HG03442 (cell line): Measurements from ENCODE around the gene AKT3.
"Not testable (repeated sequence)": the region's sequence is repeated elsewhere in the genome, so short reads cannot be mapped to it uniquely, and the experiment has no call there.

ENCODE experiments used
- ATAC-seq: cut with Tn5 transposase; IDR thresholded peaks from one replicate; pipeline ENCODE4 v1.9.1; 2021; ENCODE audit warnings: mild to moderate bottlenecking, moderate library complexity; ENCODE audit not compliant: unreplicated experiment

AKT3 gene

DNA sequence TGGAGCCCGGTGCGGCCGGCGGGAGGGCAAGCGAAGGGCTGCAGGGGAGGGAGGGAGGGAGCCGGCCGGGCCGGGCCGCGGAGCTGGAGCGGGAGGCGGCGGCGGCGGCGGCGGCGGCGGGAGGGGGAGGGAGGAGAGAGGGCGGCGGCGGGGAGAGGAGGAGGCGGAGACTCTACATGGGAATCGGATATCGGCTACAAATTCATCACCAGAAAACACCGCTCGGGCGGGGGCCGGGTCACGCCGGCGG, at the start of gene AKT3:
Gene AKT3, minus strand, starts transcription at position 42 of the 250 bp plus-strand sequence. CDS start 7,073 bp downstream, outside the sequence.
- ATAC-seq = peak; percentile 63

DNA sequence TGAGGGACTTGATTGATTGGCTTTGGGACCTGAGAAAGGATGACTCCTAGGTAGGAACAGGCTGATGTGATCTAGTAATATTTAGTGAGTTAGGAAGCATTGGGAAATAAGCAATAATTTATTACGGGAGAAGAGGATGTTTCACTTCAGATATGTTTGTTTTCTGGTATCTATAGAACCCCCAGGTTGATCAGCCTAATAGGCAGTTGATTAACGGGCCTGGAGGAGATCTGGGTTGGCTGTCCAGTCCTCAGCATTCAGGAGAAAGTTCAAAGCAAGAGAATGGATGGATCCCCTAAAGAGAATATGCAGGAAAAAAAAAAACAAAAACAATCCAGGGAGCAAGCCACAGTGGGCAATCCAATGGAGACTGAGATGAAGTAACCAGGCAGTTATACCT, 48.2 kb upstream of the AKT3 start:
- ATAC-seq = no peak

DNA sequence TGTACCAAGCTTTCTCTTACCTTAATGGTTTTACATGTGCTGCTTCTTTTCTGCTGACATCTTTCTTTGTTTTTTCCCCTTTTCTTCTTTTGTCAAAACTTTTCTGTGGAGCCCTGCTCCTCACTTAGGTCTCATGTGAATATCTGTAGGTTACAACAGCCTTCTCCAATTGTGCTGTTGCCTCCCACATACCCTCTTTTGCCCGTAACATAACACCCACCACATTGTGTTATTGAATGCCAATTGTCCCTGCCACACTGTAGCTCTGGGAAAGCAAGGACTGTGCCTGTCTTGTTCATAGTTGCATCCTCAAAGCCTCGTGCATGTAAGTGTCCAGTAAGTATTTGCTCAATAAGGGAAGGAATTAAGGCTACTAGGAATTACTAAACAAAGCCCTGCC, 46.3 kb upstream of the AKT3 start:
- ATAC-seq = no peak

GRCh38 chr1:243892456-243892855, 42.4 kb upstream of the AKT3 start:
- ATAC-seq = no peak

GRCh38 chr1:243890576-243890975, 40.5 kb upstream of the AKT3 start:
- no peak for ATAC-seq

GRCh38 chr1:243885806-243886205, 35.8 kb upstream of the AKT3 start:
- ATAC-seq = no peak

DNA sequence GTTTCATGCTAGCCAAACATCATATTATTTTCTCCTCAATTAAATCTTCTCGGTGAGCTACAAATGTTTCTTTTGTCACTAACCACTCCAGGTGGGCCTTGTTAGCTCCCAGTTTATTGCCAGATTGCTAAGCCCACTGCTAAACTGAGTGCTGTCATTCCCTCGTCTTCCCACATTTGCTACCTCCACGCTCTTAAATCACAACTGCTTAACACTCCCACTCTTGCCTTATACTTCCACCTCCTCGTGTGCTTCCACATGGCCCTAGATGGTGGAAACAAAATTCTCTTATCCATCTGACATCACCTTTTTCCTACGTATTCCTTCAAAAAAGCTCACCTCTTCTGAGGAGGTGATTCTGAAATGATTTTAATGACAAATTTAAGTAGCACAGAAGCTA, 34.6 kb upstream of the AKT3 start:
- no peak for ATAC-seq

DNA sequence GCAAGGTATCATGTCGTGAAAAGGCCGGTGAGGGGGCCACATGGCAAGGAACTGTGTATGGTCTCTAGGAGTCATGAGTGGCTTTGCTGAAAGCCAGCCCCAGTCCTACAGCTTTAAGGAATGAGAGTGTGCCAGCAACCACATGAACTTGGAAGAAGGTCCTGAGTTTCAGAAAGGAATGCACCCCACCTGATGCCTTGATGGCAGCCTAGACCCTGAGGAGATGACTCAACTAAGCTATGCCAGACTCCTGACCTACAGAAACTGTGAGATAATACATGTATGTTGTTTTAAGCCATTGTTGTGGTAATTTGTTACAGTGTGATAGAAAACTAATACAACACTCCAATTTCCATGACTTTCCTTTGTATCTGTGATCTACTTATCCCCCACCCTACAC, 33.5 kb upstream of the AKT3 start:
- no peak for ATAC-seq

DNA sequence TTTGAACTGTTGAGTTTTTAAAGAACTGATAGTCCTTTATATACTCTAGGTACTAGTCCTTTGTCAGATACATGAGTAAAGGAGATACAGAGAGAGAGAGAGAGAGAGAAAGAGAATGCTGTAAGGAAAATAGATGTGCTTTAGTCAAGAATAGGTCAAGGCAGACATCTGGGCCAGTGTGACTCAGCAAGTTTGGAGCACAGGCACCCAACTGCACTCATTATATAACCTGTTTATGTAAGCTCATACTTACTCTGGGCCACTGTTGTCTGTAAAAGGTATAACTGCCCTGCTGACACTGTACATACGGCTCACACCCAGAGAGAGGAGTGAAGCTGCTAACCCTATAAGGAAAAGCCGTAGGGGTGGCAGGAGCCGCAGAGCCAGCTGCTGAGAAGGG, 32.2 kb upstream of the AKT3 start:
- ATAC-seq = no peak

DNA sequence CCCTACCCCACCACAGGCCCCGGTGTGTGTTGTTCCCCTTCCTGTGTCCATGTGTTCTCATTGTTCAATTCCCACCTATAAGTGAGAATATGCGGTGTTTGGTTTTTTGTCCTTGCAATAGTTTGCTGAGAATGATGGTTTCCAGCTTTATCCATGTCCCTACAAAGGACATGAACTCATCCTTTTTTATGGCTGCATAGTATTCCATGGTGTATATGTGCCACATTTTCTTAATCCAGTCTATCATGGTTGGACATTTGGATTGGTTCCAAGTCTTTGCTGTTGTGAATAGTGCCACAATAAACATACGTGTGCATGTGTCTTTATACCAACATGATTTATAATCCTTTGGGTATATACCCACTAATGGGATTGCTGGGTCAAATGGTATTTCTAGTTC, 27.0 kb upstream of the AKT3 start:
- not testable (repeated sequence) for ATAC-seq

- ATAC-seq = no peak
Measured at GRCh38 chr1:243855616-243856318, 5.7 kb upstream of the AKT3 start.

DNA sequence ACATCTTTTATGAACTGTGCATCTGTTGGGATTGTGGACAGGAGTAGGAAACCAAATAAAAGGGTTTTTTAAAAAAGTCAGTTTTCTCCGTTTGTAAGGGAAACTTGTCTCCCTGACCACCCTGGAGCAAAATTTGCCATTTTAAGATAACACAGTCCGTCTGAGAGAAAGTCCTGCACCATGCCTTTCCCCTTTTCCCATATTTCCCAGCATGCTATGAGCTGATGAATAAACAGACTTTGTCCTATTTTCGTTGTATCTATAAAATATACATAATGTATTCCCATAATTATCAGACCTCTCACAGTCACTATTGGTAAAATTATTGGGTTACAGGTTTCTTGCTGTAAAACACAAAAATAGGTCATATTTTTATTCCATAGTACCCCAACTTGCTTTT, 1.7 kb upstream of the AKT3 start:
- no peak for ATAC-seq

DNA sequence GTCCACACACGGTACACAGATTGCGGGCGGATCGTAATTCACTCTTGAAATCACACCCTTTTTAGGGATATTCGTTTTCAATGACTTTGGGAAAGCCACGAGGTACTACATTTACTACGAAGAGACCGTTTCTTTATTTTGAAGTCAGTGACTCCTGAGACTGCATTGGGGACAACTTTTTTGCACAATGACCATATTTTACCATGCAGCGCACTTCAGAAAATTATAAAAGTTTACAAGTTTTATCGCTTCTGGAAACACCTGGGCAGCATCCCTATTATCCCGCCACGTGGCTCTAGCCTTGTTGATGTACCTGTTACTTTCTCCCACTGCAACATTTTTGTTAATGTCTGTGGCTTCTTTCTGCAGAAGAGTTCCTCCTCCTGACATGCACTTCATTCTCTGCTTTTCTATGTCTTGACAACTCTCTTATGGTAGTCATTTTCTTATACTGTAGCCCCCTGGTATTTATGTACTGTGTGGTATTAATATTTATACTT, 1.3 kb upstream of the AKT3 start:
- no peak for ATAC-seq

DNA sequence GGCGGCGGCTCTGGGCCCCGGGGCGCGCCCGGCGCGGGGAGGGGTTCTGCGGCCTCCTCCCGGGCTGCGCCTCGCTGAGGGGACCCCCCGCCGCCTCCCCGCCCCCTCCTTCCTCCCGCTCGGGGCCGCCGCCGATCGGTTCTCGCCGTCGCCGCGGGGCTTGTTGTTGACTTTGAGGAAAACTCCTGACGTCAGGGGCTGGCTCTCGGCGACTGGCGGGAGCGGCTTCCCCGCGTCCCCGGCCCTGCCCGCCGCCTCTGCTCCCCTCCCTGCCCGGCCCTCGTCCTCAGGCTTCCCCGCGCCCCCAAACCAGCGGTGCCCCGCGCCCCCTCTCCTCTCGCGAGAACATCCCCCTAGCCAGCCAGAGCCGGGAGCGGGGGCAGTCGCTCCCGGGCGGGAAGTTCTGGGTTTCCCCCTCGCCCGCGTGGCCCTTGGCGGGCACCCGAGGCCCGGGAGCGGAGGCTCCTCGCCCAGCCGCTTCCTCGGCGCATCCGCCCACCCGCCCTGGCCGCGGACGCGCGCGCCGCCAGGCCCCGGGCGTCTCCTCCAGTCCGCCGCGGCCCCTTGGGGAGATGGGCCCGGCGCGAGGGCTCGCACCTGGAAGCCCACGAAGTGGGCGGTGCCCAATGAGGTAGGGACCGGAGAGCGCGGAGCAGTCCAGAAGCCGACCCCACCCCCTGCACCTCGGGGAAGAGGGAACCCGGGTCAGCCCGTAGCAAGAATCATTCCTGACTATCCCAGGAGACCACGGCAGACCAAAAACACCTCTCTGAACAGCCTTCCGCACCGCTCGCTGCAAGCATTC, 611 bp upstream of the AKT3 start:
- peak; percentile 37 for ATAC-seq

DNA sequence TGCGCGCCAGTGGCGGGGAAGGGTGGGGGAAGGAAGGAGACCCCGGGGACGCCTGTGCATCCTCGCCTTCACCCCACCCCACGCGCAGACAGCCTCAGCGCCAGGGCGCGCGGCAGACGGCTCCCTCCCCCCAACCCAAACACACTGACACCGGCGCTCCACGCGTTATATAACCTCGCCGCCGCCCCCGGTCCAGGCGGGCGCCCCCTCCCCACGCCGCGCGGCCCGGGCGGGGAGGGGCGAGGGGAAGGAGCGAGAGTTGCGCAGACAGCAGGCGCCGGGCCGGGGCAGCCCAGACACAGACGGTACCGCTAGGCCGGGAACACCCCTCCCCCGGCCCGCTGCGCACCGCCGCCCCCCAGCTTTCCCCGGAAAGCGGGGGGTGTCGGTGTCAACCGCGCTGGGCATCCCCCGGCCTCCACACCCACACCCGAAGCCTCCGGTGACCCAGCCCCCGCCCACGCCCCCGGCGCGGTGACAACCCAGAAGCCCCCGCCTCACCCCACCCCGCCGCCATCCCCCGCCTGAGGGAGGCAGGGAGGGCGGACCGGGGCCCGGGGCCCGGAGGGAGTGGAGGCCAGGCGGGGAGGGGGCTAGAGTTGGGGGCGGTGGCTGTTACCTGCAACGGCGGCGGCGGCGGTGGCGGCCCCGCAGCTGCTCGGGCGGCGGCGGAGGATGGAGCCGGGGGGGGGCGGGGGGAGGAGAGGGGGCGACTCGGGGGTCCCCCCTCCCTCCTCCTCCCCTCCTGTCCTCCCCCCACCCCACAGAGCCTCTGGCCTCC, 432 bp downstream of the AKT3 start:
- ATAC-seq = peak; percentile 14

GRCh38 chr1:243848858-243849420, 1.1 kb downstream of the AKT3 start:
- ATAC-seq = no peak

DNA sequence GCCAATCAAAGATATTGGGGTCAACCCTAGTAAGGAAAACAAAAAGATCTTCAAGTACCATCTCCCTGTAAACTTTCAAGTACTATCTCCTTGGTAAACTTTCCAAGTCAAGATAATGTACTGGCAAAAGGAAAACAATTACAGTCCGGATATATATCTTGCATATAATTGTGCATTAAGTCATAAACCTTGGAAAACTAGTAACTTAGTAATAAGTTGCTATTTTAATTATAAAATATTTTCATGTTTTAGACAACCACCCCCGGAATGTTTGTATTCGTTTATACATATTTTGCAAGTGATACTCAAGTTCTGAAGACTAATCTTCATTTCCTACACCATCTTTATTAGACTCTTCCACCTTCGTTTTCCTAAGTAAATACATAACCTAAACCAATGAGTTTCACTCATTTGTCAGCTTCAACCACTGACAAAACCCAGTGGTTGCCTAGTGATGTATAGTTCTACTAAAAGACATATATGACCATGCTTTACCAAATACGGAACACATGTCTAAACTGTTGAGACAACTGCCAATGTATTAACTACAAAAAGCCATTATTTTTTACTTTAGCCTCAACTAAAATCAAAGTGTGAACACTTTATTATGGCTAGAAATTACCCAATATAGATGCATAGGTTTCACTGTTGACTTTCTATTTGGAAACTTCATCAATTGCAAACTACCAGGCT, 1.7 kb downstream of the AKT3 start:
- no peak for ATAC-seq

DNA sequence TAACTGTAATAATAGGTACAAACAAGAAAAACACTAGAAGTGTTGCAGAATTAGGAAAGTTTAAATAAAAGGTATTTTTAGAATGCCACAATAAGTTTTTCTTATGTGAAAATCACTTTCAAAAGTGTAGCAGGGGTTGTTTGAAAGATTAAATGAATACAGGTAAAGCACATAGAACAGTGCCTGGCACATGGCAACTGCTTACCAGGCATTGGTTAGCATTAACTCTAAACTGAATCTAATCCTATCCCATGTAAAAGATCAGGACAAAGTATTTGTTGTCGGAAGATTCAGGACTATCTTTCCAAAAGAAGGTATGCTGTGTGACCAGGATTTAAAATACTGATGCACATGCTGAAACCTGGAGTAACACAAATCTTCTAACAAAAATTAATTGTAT, 3.3 kb downstream of the AKT3 start:
- no peak for ATAC-seq

GRCh38 chr1:243845888-243846287, 4.2 kb downstream of the AKT3 start:
- ATAC-seq = no peak

DNA sequence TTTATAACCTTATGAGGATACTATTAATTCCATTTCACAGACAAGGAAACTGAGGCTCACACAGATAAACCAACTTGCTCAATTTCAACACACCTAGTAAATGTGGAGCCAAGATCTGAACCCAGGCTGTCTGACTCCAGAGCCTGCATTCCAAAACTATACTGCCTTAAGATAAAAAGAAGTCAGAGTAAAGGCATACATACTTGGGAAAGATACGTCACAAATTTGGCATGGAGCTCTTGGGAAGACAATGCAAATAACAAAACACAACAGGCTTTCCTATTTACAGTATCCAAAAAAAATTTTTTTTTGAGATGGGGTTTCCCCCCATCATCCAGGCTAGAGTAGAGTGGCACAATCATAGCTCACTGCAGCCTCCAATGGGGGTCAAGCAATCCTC, 5.9 kb downstream of the AKT3 start:
- ATAC-seq = no peak

GRCh38 chr1:243842978-243843511, 7.0 kb downstream of the AKT3 start:
- ATAC-seq = no peak
